Measurements from ENCODE around the gene GEMIN7. TPM values are rescaled to one million over a fixed set of nuclear protein-coding genes. Genes with fewer than 3 reads are reported as not detected.

Gene GEMIN7
- total and polyA plus RNA-seq, 2 donors from 2014 or later: 17.2 to 32.2 TPM

DNA sequence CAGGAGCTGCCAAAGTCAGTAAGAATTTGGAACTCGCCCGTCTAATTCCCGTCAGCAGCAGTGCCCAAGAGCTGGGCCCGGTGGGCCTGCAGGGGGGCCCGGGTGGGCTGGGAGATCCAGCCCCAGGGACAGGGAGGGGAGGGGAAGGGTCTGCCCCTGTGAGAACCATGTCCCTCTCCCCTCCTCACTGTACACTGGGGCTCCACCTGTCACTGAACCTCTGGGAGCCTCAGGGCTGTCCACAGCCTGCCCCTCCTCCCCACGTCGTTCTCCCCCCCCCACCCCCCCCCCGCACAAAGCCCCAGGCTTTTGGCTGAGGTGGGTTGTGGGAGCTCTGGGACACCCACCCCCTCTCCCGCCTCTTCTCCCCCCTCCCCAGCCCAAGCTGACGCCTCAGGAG is 11.0 kb upstream of the GEMIN7 start:
- TF ChIP-seq, protein P1, sequence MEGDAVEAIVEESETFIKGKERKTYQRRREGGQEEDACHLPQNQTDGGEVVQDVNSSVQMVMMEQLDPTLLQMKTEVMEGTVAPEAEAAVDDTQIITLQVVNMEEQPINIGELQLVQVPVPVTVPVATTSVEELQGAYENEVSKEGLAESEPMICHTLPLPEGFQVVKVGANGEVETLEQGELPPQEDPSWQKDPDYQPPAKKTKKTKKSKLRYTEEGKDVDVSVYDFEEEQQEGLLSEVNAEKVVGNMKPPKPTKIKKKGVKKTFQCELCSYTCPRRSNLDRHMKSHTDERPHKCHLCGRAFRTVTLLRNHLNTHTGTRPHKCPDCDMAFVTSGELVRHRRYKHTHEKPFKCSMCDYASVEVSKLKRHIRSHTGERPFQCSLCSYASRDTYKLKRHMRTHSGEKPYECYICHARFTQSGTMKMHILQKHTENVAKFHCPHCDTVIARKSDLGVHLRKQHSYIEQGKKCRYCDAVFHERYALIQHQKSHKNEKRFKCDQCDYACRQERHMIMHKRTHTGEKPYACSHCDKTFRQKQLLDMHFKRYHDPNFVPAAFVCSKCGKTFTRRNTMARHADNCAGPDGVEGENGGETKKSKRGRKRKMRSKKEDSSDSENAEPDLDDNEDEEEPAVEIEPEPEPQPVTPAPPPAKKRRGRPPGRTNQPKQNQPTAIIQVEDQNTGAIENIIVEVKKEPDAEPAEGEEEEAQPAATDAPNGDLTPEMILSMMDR (IDR thresholded peaks at IDR 0.05; ENCODE audit: borderline replicate concordance, extremely low read depth, insufficient read depth): no peak
- Histone ChIP-seq H3K36me3 (ENCODE audit: control insufficient read depth in 2 of 3, insufficient read depth in 3 of 3, low read length in 3 of 3) (peaks cover 0 to 28% (median 22%) of the 10 kb centered on the region in 3 donors), H3K4me1 (ENCODE audit: control insufficient read depth in 2 of 3, insufficient read depth in 2 of 3, low read depth in 1 of 3, low read length in 3 of 3) (no peaks in the 10 kb centered on the region), H3K9me3 (ENCODE audit: control insufficient read depth in 2 of 3, insufficient read depth in 1 of 3, low read length in 3 of 3) (no peaks in the 10 kb centered on the region), H3K27me3 (ENCODE audit: control insufficient read depth, insufficient read depth, low read length) (no peaks in the 10 kb centered on the region), H3K4me3 (ENCODE audit: low read length in 3 of 3) (no peak overlapping the region), H3K9ac (ENCODE audit: low read length in 3 of 3) (no peak overlapping the region), H3K27ac (ENCODE audit: low read depth in 2 of 2, low read length in 2 of 2) (no peak overlapping the region)
- FAIRE-seq (no peak), DNase-seq (no peak)
- intact Hi-C loops (cut with DNase I): no loop called here

DNA sequence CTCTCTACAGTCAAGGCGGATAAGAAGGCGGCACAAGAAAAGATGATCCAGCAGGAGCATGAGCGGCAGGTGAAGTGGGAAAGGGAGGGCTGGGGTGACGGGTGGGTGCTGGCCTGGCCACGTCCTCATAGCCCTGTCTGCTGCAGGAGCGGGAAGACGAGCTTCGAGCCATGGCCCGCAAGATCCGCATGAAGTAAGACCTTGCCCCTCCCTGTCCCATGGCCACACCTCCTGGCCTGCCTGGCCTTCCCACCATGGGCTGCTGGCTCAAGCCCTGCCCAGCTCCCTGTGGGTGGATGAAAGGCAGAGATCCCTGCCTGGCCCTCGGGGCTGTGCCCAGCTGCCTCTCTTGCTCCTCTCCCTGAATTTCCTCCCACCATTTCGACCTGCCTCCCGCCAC is 10.0 kb upstream of the GEMIN7 start:
- Histone ChIP-seq H3K27me3 (ENCODE audit: control insufficient read depth, insufficient read depth, low read length) (no peaks in the 10 kb centered on the region), H3K27ac (ENCODE audit: low read depth in 2 of 2, low read length in 2 of 2) (no peak overlapping the region), H3K36me3 (ENCODE audit: control insufficient read depth in 2 of 3, insufficient read depth in 3 of 3, low read length in 3 of 3) (peaks cover 0 to 28% (median 20%) of the 10 kb centered on the region in 3 donors), H3K9me3 (ENCODE audit: control insufficient read depth in 2 of 3, insufficient read depth in 1 of 3, low read length in 3 of 3) (no peaks in the 10 kb centered on the region), H3K4me1 (ENCODE audit: control insufficient read depth in 2 of 3, insufficient read depth in 2 of 3, low read depth in 1 of 3, low read length in 3 of 3) (no peaks in the 10 kb centered on the region), H3K9ac (ENCODE audit: low read length in 3 of 3) (no peak overlapping the region), H3K4me3 (ENCODE audit: low read length in 3 of 3) (no peak overlapping the region)
- intact Hi-C loops (cut with DNase I): no loop called here
- TF ChIP-seq, protein P1 (IDR thresholded peaks at IDR 0.05; ENCODE audit: borderline replicate concordance, extremely low read depth, insufficient read depth): no peak
- FAIRE-seq: no peak
- no peak for DNase-seq

DNA sequence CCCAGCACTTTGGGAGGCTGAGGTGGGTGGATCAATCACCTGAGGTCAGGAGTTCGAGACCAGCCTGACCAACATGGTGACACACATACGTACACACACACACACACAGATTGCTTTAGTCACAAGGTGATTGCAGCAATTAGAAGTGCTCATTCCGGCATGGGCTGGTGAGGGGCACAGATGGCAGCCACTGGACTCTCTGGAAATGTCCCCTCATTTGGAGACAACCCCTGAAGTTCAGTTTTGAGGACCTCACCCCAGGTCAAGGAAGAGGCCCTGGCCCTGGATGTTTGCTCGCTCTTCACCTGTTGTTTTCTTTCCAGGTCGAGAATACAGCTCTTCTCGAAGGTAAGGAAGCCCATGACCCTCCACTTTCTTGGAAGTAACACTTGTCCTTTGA is 8.8 kb upstream of the GEMIN7 start:
- no peak overlapping the region for H3K4me3 ChIP-seq (ENCODE audit: low read length in 3 of 3)
- FAIRE-seq (no peak), DNase-seq (no peak)
- H3K4me1 ChIP-seq (ENCODE audit: control insufficient read depth in 2 of 3, insufficient read depth in 2 of 3, low read depth in 1 of 3, low read length in 3 of 3): no peaks in the 10 kb centered on the region
- peaks cover 0 to 23% (median 20%) of the 10 kb centered on the region in 3 donors for H3K36me3 ChIP-seq (ENCODE audit: control insufficient read depth in 2 of 3, insufficient read depth in 3 of 3, low read length in 3 of 3)
- H3K9ac ChIP-seq (ENCODE audit: low read length in 3 of 3): no peak overlapping the region
- TF ChIP-seq, protein P1 (IDR thresholded peaks at IDR 0.05; ENCODE audit: borderline replicate concordance, extremely low read depth, insufficient read depth): no peak
- no peaks in the 10 kb centered on the region for H3K9me3 ChIP-seq (ENCODE audit: control insufficient read depth in 2 of 3, insufficient read depth in 1 of 3, low read length in 3 of 3)
- H3K27ac ChIP-seq (ENCODE audit: low read depth in 2 of 2, low read length in 2 of 2): no peak overlapping the region
- intact Hi-C loops (cut with DNase I): no loop called here
- no peaks in the 10 kb centered on the region for H3K27me3 ChIP-seq (ENCODE audit: control insufficient read depth, insufficient read depth, low read length)
